GM12872 (cell line): ENCODE measurements around the gene NCF4.

Experiments used
- TF ChIP-seq, protein P1 (sequence below): IDR thresholded peaks from 3 replicates; pipeline ENCODE4 v1.5.1; 2011; ENCODE audit warnings: low read depth, mild to moderate bottlenecking, low read length, moderate library complexity; ENCODE audit not compliant: insufficient read depth

NCF4 gene

DNA sequence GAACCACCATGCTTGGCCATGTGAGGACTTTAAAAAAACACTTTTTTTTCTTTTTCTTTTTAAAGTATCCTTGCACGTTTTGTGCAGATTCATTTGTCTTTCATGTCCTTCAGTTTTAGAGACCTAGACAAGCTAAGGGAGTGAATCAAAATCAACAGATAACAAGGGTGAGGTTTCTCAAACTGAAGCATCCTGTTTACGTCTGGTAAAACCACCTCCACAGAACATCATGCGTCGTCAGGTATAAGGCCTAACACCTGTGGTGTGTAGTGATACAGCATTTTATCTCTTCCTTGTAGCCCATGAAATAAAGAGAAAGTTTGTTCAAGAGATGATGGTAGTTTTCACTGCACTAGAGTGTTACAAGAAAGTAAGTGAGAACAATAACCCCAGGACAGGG is 26.4 kb downstream of the NCF4 start:
- TF ChIP-seq, protein P1, sequence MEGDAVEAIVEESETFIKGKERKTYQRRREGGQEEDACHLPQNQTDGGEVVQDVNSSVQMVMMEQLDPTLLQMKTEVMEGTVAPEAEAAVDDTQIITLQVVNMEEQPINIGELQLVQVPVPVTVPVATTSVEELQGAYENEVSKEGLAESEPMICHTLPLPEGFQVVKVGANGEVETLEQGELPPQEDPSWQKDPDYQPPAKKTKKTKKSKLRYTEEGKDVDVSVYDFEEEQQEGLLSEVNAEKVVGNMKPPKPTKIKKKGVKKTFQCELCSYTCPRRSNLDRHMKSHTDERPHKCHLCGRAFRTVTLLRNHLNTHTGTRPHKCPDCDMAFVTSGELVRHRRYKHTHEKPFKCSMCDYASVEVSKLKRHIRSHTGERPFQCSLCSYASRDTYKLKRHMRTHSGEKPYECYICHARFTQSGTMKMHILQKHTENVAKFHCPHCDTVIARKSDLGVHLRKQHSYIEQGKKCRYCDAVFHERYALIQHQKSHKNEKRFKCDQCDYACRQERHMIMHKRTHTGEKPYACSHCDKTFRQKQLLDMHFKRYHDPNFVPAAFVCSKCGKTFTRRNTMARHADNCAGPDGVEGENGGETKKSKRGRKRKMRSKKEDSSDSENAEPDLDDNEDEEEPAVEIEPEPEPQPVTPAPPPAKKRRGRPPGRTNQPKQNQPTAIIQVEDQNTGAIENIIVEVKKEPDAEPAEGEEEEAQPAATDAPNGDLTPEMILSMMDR = no peak

DNA sequence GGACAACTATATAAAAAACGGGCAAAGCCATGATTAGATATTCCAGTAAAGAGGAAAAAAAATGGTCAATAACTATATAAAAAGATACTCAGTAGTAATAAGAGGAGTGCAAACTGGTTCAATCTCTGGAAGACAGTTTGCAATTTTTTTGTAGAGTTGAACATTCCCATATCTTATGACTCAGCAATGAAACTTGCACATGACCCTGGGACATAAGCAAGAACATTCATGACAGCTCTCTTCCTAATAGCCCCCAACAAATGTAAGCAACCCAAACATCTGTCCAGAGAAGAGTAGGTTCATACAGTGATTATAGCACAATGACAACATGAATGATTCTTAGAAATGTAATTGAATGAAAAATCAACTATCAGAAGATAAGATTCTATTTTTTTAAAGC is 30.8 kb downstream of the NCF4 start:
- TF ChIP-seq, protein P1 = no peak

DNA sequence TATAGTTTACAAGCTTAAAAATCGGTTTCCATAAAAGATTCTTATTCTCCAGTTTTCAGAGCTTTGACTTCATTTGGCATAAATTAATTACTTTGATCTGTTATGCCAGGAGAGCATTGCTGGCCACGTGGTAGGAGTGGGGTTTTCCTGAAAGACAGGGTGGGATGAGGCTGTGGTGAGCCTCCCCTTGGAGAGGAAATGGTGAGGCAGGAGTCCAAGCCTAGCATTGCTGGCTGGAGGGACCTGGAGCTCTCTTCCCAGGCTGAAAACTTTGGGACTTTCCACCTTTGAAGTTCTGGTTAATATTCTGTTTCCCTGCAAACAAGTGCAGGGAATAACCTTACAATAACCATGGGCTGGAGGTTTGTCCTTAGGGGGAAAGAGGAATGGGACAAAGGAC is 31.5 kb downstream of the NCF4 start:
- TF ChIP-seq, protein P1 = no peak

DNA sequence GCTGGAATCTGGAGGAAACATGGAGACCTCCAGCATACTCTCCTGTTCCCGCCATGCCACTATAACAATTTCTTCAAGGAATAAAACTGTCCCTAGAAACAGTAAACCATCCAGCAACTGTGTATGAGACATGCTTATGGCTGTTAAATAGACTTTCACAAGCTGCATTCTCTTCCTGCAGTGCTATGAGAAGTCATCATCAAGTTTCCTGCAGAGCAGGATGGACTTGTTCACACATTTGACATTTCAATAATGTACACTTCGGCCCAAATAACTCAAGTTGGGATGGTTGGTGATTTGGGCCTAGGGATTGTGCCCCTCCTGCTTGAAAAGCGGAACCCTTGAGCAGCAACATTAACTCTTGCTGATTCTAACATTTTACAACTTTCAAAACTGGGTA is 32.5 kb downstream of the NCF4 start:
- TF ChIP-seq, protein P1 = no peak

DNA sequence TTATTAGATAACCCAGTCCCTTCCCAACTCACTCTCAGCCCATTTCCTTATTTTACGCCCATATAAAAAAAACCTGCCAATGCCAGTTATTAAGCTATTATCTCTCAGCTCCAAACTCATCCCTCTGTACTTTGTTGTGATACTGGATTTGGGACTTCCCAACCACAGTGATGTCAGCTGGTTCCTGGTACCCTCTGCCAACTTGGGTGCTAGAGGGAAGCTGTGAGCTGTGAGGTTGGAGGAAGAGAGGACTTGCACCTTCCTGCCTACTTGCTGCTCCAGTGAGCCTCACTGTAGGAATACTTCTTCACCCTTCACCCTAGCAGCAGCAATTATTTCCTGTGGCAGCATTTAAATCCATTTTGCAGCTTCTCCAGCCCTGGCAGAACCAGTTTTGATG is 33.5 kb downstream of the NCF4 start:
- TF ChIP-seq, protein P1 = no peak

DNA sequence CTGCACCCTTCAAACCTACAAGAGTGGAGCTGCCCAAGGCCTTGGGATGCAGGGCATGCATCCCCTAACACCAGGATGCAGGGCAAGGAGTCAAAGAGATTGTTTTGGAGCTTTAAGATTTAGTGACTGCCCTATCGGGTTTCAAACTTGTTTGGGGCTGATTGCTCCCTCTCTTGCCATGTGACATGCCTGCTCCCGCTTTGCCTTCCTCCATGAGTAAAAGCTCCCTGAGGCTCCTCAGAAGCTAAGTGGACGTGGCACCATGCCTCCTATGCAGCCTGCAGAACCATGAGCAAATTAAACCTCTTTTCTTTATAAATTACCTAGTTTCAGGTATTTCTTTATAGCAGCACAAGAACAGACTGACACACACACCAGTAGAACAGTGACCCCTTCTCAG is 36.8 kb downstream of the NCF4 start:
- TF ChIP-seq, protein P1 = no peak

DNA sequence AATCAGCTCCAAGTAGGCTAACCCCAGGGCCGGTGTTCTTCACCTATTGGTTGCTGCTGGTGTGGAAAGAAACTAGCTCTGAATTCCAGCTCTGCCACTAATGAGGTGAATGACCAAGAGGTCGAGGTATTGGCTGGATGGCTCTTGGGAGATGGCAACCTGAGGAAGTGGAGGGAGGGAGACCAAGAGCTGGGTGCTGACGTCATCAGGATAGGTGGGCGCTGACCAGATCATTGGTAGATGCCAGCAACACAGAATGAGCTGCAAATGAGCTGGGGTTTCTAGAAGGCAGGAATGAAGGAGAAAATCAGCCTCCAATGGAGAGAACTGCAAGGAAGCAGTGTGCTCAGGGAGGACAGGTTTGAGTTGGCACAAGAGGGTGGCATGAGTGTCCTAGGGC is 37.9 kb downstream of the NCF4 start:
- TF ChIP-seq, protein P1 = no peak

DNA sequence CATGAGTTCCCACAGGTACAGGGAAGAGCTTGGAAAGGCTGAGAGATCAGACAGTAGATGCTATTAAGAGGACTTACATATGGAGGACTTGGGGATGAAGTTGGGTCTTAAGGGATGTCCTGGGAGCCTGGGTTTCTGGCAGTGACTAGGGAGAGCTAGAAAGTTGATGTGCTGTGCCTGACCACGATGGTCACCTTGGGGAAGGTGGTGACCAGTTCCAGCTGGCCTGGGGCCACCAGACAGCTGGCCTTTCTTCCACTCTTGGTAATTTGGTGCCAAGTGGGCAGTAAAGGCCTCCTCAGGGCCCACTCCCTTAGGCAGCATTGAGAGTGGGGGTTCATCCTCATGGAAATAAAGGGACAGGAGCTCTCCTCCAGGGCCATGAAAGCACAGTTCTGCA is 38.7 kb downstream of the NCF4 start:
- TF ChIP-seq, protein P1 = no peak
